ENCODE data around the gene SYTL3. TPM values are rescaled to one million over a fixed set of nuclear protein-coding genes. Genes with fewer than 3 reads are reported as not detected.

SYTL3 gene
- total and polyA plus RNA-seq, 9 of the 15 experiments (the other 6 are each of a cell fraction or from before 2014, with no cell fraction given) = 0.04 to 0.46 (median 0.17) TPM; not detected in 1

DNA sequence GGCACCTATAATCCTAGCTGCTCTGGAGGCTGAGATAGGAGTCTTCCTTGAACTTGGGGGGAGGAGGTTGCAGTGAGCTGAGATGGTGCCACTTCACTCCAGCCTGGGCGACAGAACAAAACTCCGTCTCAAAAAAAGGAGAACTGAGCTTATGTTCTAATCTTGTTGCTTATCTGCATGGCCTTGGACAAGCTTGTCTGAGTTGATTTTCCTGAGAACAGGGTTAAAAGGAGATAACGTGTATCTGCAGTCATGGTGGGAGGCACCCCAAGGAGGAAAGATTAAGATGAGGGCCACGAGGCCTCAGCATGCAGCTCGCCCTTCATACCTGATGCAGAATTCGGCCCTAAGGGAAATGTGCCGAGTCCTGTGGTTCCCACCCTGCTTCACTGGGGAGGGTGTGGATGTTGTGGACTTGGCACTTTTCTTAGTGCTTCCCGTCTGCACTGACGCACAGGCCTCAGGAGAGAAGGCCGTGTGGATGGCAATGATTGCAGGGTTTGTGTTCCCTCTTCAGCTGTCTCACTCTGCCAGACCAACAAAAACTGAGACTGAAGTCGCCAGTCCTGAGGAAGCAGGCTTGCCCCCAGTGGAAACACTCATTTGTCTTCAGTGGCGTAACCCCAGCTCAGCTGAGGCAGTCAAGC, 113.1 kb downstream of the SYTL3 start (continued):
- TF ChIP-seq ZFPM2 (CRISPR knock-in tag; IDR thresholded peaks at IDR 0.05) (no peak), BCOR (IDR thresholded peaks at IDR 0.05) (peak; percentile 94), LEF1 (IDR thresholded peaks at IDR 0.05) (peak; percentile 75; the same call in 1 of the 2 replicates), MBD2 (IDR thresholded peaks at IDR 0.05; ENCODE audit: borderline replicate concordance, low read depth) (peak; percentile 79), NFIX (CRISPR knock-in tag; IDR thresholded peaks at IDR 0.05; ENCODE audit: low read depth) (no peak), RUNX1 (IDR thresholded peaks at IDR 0.05; ENCODE audit: low read depth) (no peak), ZNF318 (IDR thresholded peaks at IDR 0.05; ENCODE audit: borderline replicate concordance in 1 of 2, low read depth in 1 of 2) (peak in 1 of 2 experiments; percentile 13; a peak in 2 of 4 replicates)

Measured in K562 (cell line).